Rectal smooth muscle tissue (tissue), 1 donor: ENCODE measurements around the gene DNASE2.
"Not testable (repeated sequence)": the region's sequence is repeated elsewhere in the genome, so short reads cannot be mapped to it uniquely, and the experiment has no call there.

Source experiments
- H3K27ac ChIP-seq: one replicate; pipeline ENCODE4 v1.7.0; 2013; ENCODE audit warnings: low read depth, low read length, inconsistent platforms
- H3K27me3 ChIP-seq: one replicate; pipeline ENCODE4 v1.7.0; 2013; ENCODE audit warnings: low read length; ENCODE audit not compliant: control insufficient read depth, insufficient read depth
- H3K36me3 ChIP-seq: one replicate; pipeline ENCODE4 v1.7.0; 2013; ENCODE audit warnings: low read length; ENCODE audit not compliant: control insufficient read depth, insufficient read depth
- H3K4me1 ChIP-seq: one replicate; pipeline ENCODE4 v1.7.0; 2013; ENCODE audit warnings: low read length; ENCODE audit not compliant: control insufficient read depth, insufficient read depth
- H3K4me3 ChIP-seq: one replicate; pipeline ENCODE4 v1.7.0; 2013; ENCODE audit warnings: low read length
- H3K9ac ChIP-seq: one replicate; pipeline ENCODE4 v1.7.0; 2013; ENCODE audit warnings: low read length

DNASE2 gene

GRCh38 chr19:12866416-12867119 is 14.7 kb downstream of the DNASE2 start:
- Histone ChIP-seq H3K36me3 (no peaks in the 10 kb centered on the region), H3K4me3 (no peak overlapping the region)

DNA sequence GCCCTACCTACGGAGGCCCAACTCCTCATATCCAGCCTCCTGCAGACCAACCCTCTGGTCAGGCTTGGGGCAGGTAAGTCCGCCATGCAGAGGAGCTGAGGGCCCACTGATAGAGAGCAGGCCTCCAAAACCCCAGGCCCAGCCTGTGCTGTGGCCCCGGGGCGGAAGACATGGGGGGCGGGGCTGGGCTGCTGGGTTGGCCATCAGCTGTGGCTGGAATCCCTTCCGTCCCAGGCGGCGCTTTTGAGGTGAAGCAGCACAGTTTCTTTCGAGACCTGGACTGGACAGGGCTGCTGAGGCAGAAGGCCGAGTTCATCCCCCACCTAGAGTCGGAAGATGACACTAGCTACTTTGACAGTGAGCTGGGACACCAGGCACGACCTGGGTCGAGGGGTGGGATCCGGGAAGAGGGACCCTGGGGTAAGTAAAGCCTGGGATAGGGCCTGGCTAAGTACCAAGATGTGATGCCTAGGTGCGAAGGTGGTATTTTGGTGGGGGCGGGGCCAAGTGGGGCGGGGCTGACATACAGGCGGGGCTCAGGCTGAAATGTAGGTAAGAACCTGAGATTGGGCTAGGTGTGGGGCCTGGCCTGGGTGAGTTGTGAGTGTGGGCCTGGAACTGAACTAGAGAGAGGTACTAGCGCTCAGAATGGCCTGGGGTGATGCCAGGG is 15.4 kb downstream of the DNASE2 start:
- Histone ChIP-seq H3K9ac (no peak overlapping the region), H3K36me3 (no peaks in the 10 kb centered on the region), H3K4me3 (no peak overlapping the region), H3K27me3 (no peaks in the 10 kb centered on the region), H3K4me1 (peaks cover 2% of the 10 kb centered on the region), H3K27ac (no peak overlapping the region)

More at GRCh38 chr19:12866416-12867119, 14.7 kb downstream of the DNASE2 start:
- H3K27me3 ChIP-seq: no peaks in the 10 kb centered on the region
- H3K27ac ChIP-seq: no peak overlapping the region
- no peak overlapping the region for H3K9ac ChIP-seq
- H3K4me1 ChIP-seq: peaks cover 2% of the 10 kb centered on the region

DNA sequence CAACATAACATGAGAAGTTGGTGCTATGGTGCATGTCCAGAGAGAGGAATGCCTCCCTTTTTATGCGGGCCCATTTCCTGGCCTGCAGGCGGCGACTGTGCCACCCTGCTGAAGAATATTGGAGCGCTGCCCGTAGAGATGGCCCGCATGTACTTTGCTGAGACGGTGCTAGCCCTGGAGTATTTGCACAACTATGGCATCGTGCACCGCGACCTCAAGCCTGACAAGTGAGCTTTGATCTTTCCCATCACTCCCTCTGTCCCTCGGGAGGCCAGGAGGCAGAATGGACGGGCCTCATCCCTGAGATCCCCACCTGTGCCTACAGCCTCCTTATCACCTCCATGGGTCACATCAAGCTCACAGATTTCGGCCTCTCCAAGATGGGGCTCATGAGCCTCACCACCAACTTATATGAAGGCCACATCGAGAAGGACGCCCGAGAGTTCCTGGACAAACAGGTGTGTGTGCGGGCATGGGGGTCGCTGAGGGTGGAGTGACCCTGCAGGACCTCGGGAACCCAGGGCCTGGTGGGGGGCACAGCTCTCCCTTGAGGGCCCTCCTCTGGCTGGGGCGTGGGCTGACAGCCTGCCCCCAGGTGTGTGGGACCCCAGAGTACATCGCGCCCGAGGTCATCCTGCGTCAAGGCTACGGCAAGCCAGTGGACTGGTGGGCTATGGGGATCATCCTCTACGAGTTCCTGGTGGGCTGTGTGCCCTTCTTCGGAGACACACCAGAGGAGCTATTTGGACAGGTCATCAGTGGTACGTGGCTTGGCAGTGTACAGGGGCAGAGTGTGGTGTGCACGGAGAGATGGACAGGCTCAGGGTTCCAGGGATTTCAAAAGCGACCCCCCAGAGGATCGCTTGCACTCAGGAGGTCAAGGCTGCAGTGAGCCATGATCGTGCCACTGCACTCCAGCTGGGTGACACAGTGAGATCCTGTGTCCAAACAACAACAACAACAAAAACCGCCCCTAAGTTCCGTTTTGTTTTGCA is 16.2 kb downstream of the DNASE2 start:
- H3K9ac ChIP-seq: no peak overlapping the region

DNA sequence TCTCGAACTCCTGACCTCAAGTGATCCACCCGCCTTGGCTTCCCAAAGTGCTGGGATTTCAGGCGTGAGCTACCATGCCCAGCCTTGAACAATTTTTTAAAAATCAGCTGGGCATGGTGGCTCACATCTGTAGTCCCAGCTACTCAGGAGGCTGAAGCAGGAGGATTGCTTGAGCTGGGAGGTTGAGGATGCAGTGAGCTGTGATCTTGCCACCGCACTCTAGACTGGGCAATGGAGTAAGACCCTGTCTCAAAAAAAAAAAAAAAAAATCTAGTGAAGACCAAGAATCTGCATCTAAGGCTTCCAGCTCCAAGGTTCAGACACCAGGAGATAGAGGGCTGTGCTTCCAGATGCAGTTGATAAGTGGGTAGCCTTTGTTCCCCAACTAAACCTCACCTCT is 17.1 kb downstream of the DNASE2 start:
- no peak overlapping the region for H3K27ac ChIP-seq
- H3K4me1 ChIP-seq: peaks cover 2% of the 10 kb centered on the region
- no peaks in the 10 kb centered on the region for H3K36me3 ChIP-seq
- H3K9ac ChIP-seq: no peak overlapping the region
- no peak overlapping the region for H3K4me3 ChIP-seq
- H3K27me3 ChIP-seq: no peaks in the 10 kb centered on the region

More for the DNA sequence above, 16.2 kb downstream of the DNASE2 start:
- H3K27me3 ChIP-seq: no peaks in the 10 kb centered on the region
- H3K27ac ChIP-seq: no peak overlapping the region
- no peaks in the 10 kb centered on the region for H3K36me3 ChIP-seq
- H3K4me3 ChIP-seq: no peak overlapping the region
- H3K4me1 ChIP-seq: peaks cover 2% of the 10 kb centered on the region

DNA sequence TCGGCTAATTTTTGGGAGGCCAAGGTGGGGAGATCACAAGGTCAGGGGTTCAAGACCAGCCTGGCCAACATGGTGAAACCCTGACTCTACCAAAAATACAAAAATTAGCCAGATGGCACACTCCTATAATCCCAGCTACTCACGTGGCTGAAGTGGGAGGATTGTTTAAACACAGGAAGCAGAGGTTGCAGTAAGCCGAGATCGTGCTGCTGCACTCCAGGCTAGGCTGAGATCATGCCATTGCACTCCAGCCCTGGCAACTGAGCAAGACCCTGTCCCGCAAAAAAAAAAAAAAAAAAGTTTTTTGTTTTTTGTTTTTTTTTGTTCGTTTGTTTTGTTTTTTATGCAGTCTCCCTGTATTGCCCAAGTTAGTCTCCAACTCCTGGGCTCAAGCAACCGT is 21.7 kb downstream of the DNASE2 start:
- H3K36me3 ChIP-seq: no peaks in the 10 kb centered on the region
- H3K9ac ChIP-seq: no peak overlapping the region
- no peaks in the 10 kb centered on the region for H3K27me3 ChIP-seq
- no peak overlapping the region for H3K4me3 ChIP-seq
- H3K4me1 ChIP-seq: no peaks in the 10 kb centered on the region
- no peak overlapping the region for H3K27ac ChIP-seq

GRCh38 chr19:12858041-12858928 is 23.0 kb downstream of the DNASE2 start:
- no peak overlapping the region for H3K9ac ChIP-seq
- H3K27me3 ChIP-seq: no peaks in the 10 kb centered on the region
- no peak overlapping the region for H3K27ac ChIP-seq
- H3K36me3 ChIP-seq: no peaks in the 10 kb centered on the region
- H3K4me1 ChIP-seq: no peaks in the 10 kb centered on the region
- H3K4me3 ChIP-seq: no peak overlapping the region

DNA sequence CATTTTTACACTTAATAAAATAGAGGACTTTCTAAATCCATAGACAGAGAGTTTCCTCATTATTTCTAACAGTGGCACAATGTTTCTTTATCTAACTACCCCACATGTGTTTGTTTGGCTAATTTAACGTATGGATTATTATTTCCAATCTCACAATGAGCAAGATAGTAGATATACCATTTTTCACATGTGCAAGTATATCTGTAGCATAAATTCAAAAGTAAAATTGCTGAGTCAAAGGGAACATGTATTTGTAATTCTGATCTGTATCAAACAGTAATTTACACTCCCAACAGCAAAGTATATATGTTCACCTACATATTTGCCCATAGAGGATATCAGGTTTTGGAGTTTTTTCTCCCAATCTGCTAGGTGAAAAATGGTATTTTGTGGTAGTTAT is 24.6 kb downstream of the DNASE2 start:
- Histone ChIP-seq H3K27me3 (no peaks in the 10 kb centered on the region), H3K4me1 (no peaks in the 10 kb centered on the region), H3K9ac (no peak overlapping the region), H3K4me3 (no peak overlapping the region), H3K36me3 (no peaks in the 10 kb centered on the region), H3K27ac (no peak overlapping the region)

DNA sequence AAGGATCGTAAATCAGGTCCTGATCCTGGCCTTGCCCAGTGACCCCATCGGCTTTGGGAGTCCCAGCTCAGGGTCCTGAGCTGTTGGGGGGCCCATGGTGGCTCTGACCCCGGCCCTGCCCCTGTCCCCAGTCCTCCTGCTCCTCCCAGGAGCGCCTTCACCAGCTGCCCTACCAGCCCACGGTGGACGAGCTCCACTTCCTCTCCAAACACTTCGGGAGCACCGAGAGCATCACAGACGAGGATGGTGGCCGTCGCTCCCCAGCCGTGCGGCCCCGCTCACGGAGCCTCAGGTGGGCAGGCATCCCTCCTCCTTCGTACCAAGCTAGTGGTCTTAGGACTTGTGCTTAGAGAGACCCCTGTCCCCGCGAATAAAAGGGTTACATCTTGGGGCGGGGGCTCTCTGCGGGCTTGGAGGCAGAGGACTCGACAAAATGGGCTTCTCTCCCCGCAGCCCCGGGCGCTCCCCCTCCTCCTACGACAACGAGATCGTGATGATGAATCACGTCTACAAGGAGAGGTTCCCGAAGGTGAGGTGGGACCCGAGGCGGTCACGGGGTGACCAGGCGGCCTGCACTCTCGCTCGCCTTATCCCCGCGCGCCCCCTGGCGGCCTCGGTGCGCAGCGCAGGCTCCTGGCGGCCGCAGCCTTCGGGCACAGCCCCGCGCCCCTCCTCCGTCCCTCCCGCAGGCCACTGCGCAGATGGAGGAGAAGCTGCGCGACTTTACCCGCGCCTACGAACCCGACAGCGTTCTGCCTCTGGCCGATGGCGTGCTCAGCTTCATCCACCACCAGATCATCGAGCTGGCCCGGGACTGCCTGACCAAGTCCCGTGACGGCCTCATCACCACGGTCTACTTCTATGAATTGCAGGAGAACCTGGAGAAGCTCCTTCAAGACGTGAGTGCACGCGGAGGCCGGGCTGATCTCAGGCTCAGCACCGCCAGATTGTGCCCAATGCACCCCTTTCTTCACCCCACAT is 33.8 kb downstream of the DNASE2 start:
- no peak overlapping the region for H3K27ac ChIP-seq
- peaks cover 3% of the 10 kb centered on the region for H3K27me3 ChIP-seq
- H3K36me3 ChIP-seq: no peaks in the 10 kb centered on the region
- no peak overlapping the region for H3K9ac ChIP-seq
- peak overlapping the region; percentile 56 for H3K4me3 ChIP-seq
- no peaks in the 10 kb centered on the region for H3K4me1 ChIP-seq

DNA sequence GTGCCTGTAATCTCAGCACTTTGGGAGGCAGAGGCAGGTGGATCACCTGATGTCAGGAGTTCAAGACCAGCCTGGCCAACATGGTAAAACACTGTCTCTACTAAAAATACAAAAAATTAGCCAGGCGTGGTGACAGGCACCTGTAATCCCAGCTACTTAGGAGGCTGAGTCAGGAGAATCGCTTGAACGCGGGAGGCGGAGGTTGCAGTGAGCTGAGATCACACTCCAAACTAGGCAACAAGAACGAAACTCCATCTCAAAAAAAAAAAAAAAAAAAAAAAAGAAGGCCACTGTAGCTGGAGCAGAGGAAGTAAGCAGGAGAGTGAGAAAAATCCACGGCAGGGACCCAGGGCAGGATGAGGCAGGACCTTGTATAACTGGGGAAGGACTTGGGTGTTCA is 34.6 kb downstream of the DNASE2 start:
- not testable (repeated sequence) for H3K9ac ChIP-seq, H3K36me3 ChIP-seq, H3K4me1 ChIP-seq, H3K4me3 ChIP-seq, H3K27ac ChIP-seq, H3K27me3 ChIP-seq

GRCh38 chr19:12843999-12844732 is 37.1 kb downstream of the DNASE2 start:
- H3K4me1 ChIP-seq: no peaks in the 10 kb centered on the region
- H3K27ac ChIP-seq: no peak overlapping the region
- no peaks in the 10 kb centered on the region for H3K36me3 ChIP-seq
- H3K4me3 ChIP-seq: no peak overlapping the region
- H3K9ac ChIP-seq: no peak overlapping the region
- peaks cover 12% of the 10 kb centered on the region for H3K27me3 ChIP-seq
